GM18508 (cell line): Measurements from ENCODE around the gene HNRNPUL2.

Experiments
- ATAC-seq: cut with Tn5 transposase; IDR thresholded peaks from one replicate; pipeline ENCODE4 v1.9.1; 2021; ENCODE audit warnings: moderate number of reproducible peaks; ENCODE audit not compliant: insufficient read depth, unreplicated experiment

The HNRNPUL2 gene

GRCh38 chr11:62728171-62728988, 1.1 kb upstream of the HNRNPUL2 start, which contains the start of gene TTC9C:
TSS of gene TTC9C (plus strand) at chr11:62728486. CDS start at chr11:62728849, 363 bp downstream.
- peak; percentile 12 for ATAC-seq

- ATAC-seq, result peak; percentile 37
These were observed 564 bp upstream of the HNRNPUL2 start for GRCh38 chr11:62727872-62728170.

- ATAC-seq, result no peak
These were observed 417 bp downstream of the HNRNPUL2 start for GRCh38 chr11:62726915-62727164.

DNA sequence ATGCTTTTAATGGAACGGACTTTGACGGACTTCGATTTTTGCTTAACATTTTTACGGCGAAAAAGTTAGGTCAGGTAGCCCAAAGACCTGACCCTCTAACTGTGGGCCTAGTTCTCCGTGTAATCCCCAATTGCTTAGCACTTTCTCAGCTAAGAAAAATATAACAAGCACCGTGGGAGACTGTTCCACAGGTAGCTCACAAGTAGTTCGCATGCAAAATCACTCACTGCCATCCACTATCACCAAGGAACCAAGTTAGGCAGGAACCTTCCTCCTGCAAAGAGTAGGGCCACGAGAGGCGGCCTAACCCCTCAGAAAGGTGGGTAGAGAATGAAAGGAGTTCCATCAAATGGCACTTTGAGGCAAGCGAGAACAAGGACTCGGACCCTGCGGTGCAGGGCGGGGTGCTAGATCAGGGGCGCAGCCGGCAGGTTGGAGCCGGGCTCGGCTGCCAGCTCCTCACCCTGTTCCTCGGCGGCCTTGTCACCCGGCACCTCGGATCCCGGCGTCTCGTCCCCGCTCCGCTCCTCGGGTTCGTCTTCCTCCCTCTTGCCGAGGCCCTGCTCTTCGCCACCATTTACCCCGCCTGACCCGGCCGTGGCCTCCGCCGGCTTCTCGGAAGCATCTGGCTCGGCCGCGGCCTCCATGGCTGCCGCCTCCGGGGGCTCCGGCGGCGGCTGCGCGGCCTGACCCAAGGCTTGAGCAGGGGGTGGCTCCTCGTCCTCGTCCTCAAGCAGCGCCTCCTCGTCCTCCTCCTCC, 922 bp downstream of the HNRNPUL2 start:
- no peak for ATAC-seq

DNA sequence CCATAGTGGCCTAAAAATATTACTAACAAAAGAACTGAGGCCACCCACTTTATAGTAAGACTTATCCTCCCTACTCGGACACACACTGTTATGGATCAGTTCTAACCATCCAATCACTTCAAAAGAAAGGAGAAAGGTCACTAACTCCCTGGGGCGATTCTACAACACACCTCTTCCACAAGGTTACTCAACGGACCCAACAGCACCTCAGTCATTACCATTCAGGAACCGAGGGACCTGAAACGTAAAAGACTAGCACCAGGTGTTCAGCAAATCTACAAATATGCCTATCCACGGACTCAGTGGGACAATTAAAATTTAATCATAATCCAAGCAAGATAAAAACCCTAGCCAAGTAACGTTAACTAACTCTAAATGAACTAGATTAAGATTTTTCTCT, 1.6 kb downstream of the HNRNPUL2 start:
- no peak for ATAC-seq

GRCh38 chr11:62724171-62724570, 3.1 kb downstream of the HNRNPUL2 start:
- no peak for ATAC-seq

GRCh38 chr11:62721994-62722393, 5.3 kb downstream of the HNRNPUL2 start:
- ATAC-seq, result no peak

DNA sequence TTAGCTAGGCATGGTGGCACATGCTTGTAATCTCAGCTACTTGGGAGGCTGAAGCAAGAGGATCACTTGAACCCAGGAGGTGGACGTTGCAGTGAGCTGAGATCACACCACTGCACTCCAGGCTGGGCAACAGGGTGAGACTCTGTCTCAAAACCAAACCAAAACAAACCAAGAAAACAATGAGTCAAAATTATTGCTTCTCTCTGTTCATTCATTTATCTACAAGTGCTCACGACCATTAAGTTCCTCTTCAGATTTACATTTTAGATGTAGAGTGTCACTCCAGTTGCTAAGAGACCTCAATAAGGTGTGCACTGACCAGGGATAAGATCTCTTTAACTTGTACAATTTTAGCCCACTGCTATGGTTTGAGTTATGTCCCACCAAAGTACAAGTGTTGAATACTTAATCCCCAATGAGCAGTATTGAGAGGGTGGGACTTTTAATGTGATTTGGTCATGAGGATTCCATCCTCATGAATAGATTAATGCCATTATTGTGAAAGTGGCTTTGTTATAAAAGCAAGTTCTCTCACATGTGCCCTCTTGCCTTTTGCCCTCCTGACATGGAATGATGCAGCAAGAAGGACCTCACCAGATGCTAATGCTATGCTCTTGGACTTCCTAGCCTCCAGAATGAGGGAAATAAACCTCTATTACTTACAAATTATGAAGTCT, 7.8 kb downstream of the HNRNPUL2 start:
- ATAC-seq, result no peak

DNA sequence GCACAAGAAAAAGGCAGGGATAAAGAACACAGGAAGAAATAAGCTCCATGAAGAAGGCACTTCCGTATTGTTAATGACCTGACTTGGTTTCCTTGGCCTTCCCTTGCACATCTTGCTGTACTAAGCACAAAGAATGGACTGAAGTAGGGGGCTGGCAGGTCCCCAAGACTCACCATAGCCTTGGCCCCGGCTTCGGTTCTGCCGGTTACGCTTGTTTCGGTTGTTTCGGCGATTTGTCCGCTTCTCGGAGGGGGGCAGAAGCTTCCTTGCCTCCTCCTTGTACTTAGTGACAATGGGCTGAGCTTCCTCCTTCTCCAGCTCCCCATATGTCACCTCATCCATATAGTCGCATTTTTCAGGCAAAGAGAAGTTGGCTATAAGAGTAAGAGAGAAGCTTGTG, 10.4 kb downstream of the HNRNPUL2 start:
- no peak for ATAC-seq

GRCh38 chr11:62716206-62716605, 11.1 kb downstream of the HNRNPUL2 start:
- no peak for ATAC-seq

- ATAC-seq, result no peak
These were observed 11.8 kb downstream of the HNRNPUL2 start for GRCh38 chr11:62715150-62716130.

DNA sequence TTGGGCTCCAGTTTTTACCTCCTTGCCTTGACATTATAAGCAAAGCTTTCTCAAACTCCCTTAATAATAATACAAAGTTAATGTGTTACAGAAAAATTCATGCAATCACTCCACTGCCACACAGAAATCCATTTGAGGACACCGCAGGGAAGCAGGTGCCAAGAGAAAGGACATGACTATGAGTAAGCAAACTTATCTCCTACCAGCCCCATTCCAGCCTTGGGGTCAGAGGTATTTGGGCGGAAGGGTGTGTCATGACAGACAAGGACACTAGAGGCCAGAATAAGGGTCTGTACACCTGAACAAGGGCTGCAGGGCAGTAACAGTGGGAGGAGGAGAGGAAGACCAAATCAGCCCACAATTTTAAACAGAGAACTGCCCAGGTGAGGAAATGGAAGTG, 13.9 kb downstream of the HNRNPUL2 start:
- ATAC-seq, result no peak

DNA sequence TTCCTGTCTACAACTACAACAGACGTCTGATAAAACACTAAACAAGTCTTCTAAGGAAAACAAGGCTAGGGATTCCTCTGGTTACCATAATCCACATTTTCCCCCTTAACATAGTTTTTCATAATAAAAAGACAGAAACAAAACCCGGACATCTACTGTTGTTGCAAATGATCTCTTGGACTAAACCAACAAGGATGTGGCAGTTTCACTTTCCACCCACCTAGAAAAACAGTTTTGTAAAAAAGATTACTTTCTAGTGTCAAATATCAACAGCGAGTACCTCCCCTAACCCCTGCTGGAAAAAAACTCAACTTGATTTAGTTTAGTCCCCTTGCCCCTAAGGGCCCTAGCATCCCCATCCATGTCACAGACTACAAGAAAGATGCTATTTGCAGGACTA, 14.4 kb downstream of the HNRNPUL2 start:
- no peak for ATAC-seq

GRCh38 chr11:62712276-62712812, 14.9 kb downstream of the HNRNPUL2 start:
- ATAC-seq, result no peak

DNA sequence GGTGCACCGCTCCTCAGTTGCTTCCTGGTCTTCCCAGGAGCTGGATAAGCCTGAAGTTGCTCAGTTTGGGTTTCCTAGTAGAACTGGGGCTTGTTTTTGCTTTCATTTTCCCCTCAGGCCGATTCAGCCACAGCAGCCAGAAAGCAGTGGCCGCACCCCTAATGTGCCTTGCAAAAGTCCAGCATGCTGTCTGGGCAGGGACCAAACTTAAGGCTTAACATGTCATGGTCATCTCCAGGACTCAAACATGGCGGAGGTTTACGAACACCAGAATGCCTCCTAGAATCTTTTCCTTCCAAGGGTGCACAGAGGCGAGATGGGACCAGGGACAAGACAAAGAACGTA, 17.3 kb downstream of the HNRNPUL2 start:
- no peak for ATAC-seq

GRCh38 chr11:62709247-62710000, 17.8 kb downstream of the HNRNPUL2 start:
- ATAC-seq, result peak; percentile 43

- no peak for ATAC-seq
These were observed 18.5 kb downstream of the HNRNPUL2 start for GRCh38 chr11:62708793-62709192.

- no peak for ATAC-seq
These were observed 18.9 kb downstream of the HNRNPUL2 start for GRCh38 chr11:62708392-62708791.

GRCh38 chr11:62707277-62707861, 19.9 kb downstream of the HNRNPUL2 start, which contains the start of the genes BSCL2 and GNG3:
TSS of gene BSCL2 (minus strand) at chr11:62707424. CDS start at chr11:62707195, 229 bp downstream.
TSS of gene GNG3 (plus strand) at chr11:62707676. CDS start at chr11:62708296, 620 bp downstream.
- ATAC-seq, result no peak
